ENCODE measurements around the gene SORBS2. TPM values are rescaled to one million over a fixed set of nuclear protein-coding genes. Genes with fewer than 3 reads are reported as not detected.

The SORBS2 gene
- total RNA-seq, 2 experiments from 2014 or later = not detected

- no peaks in the 10 kb centered on the region for H3K4me1 Mint-ChIP-seq (ENCODE audit: low read depth)
- no peaks in the 10 kb centered on the region for H3K9me3 Mint-ChIP-seq
- TF ChIP-seq CTCF (IDR thresholded peaks at IDR 0.05) = no peak
- no peak overlapping the region for H3K27ac Mint-ChIP-seq
- Histone ChIP-seq H3K36me3 (ENCODE audit: insufficient read depth, low read length) (no peaks in the 10 kb centered on the region), H3K27ac (ENCODE audit: low read depth in 1 of 2, low read length in 2 of 2) (no peak overlapping the region), H3K4me3 (ENCODE audit: low read length) (no peak overlapping the region), H3K9me3 (ENCODE audit: control insufficient read depth in 1 of 2, insufficient read depth in 1 of 2, low read length in 2 of 2) (peaks cover 0 to 8% of the 10 kb centered on the region in 2 experiments), H3K4me1 (ENCODE audit: insufficient read depth, low read length) (no peaks in the 10 kb centered on the region), H3K27me3 (ENCODE audit: control insufficient read depth in 1 of 2, insufficient read depth in 2 of 2, low read length in 2 of 2) (peaks cover 3 to 4% of the 10 kb centered on the region in 2 experiments)
- ChIA-PET CTCF (no interaction called here), POLR2A (no interaction called here)
- H3K27me3 Mint-ChIP-seq = peaks cover 16% of the 10 kb centered on the region
- ATAC-seq (ENCODE audit: poor library complexity) (no peak), DNase-seq (no peak)
- H3K36me3 Mint-ChIP-seq (ENCODE audit: low read depth) = no peaks in the 10 kb centered on the region
- intact Hi-C loops (cut with DNase I, micrococcal nuclease) = no loop called here
- no peak overlapping the region for H3K4me3 Mint-ChIP-seq
Observed at GRCh38 chr4:185623444-185624258, 188.3 kb downstream of the SORBS2 start.

- no peaks in the 10 kb centered on the region for H3K9me3 ChIP-seq (ENCODE audit: control insufficient read depth in 1 of 2, insufficient read depth in 1 of 2, low read length in 2 of 2)
- H3K27me3 Mint-ChIP-seq = peaks cover 27% of the 10 kb centered on the region
- H3K27ac Mint-ChIP-seq = no peak overlapping the region
- no peaks in the 10 kb centered on the region for H3K36me3 ChIP-seq (ENCODE audit: insufficient read depth, low read length)
- H3K4me1 ChIP-seq (ENCODE audit: insufficient read depth, low read length) = no peaks in the 10 kb centered on the region
- H3K4me3 Mint-ChIP-seq = no peak overlapping the region
- ATAC-seq (ENCODE audit: poor library complexity) (no peak), DNase-seq (no peak)
- peaks cover 0 to 8% of the 10 kb centered on the region in 2 experiments for H3K27me3 ChIP-seq (ENCODE audit: control insufficient read depth in 1 of 2, insufficient read depth in 2 of 2, low read length in 2 of 2)
- CTCF ChIA-PET = interaction anchor here (1.5 kb wide), 1 partner anchor 11 kb away, joined by 5 read pairs; no protein-coding TSS in a partner anchor
- no peak overlapping the region for H3K4me3 ChIP-seq (ENCODE audit: low read length)
- H3K9me3 Mint-ChIP-seq = no peaks in the 10 kb centered on the region
- POLR2A ChIA-PET = no interaction called here
- no peaks in the 10 kb centered on the region for H3K4me1 Mint-ChIP-seq (ENCODE audit: low read depth)
- H3K27ac ChIP-seq (ENCODE audit: low read depth in 1 of 2, low read length in 2 of 2) = no peak overlapping the region
- no peak for TF ChIP-seq CTCF (IDR thresholded peaks at IDR 0.05)
- no peaks in the 10 kb centered on the region for H3K36me3 Mint-ChIP-seq (ENCODE audit: low read depth)
- intact Hi-C loops (cut with DNase I, micrococcal nuclease) = no loop called here
Observed at GRCh38 chr4:185608185-185608584, 203.8 kb downstream of the SORBS2 start.

- Histone ChIP-seq H3K4me1 (ENCODE audit: insufficient read depth, low read length) (no peaks in the 10 kb centered on the region), H3K27me3 (ENCODE audit: control insufficient read depth in 1 of 2, insufficient read depth in 2 of 2, low read length in 2 of 2) (peaks cover 0 to 4% of the 10 kb centered on the region in 2 experiments), H3K27ac (ENCODE audit: low read depth in 1 of 2, low read length in 2 of 2) (no peak overlapping the region), H3K36me3 (ENCODE audit: insufficient read depth, low read length) (no peaks in the 10 kb centered on the region), H3K4me3 (ENCODE audit: low read length) (no peak overlapping the region), H3K9me3 (ENCODE audit: control insufficient read depth in 1 of 2, insufficient read depth in 1 of 2, low read length in 2 of 2) (no peaks in the 10 kb centered on the region)
- TF ChIP-seq CTCF (IDR thresholded peaks at IDR 0.05) = no peak
- no peaks in the 10 kb centered on the region for H3K4me1 Mint-ChIP-seq (ENCODE audit: low read depth)
- H3K27me3 Mint-ChIP-seq = peaks cover 35% of the 10 kb centered on the region
- H3K4me3 Mint-ChIP-seq = no peak overlapping the region
- no peak overlapping the region for H3K27ac Mint-ChIP-seq
- no peaks in the 10 kb centered on the region for H3K36me3 Mint-ChIP-seq (ENCODE audit: low read depth)
- ATAC-seq (ENCODE audit: poor library complexity) = no peak
- POLR2A ChIA-PET = no interaction called here
- H3K9me3 Mint-ChIP-seq = no peaks in the 10 kb centered on the region
- intact Hi-C loops (cut with DNase I, micrococcal nuclease) = no loop called here
- DNase-seq = no peak
- CTCF ChIA-PET = no interaction called here
Observed at GRCh38 chr4:185602397-185602796, 209.6 kb downstream of the SORBS2 start.
